ENCODE results near the gene S100A9.

The S100A9 gene

GRCh38 chr1:153384958-153385580, 27.4 kb downstream of the S100A9 start:
- ChIA-PET CTCF (interaction anchor here (1.2 kb wide), 1 partner anchor 32 kb away, joined by 3 read pairs; no protein-coding TSS in a partner anchor), POLR2A (no interaction called here)
- no peak for TF ChIP-seq CTCF (IDR thresholded peaks at IDR 0.05; ENCODE audit: control extremely low read depth, extremely low read depth, low read depth, missing control alignments)
- no peak for DNase-seq (ENCODE audit: extremely low spot score)

GRCh38 chr1:153386500-153386901, 28.8 kb downstream of the S100A9 start:
- ChIA-PET CTCF (interaction anchor here (1.3 kb wide), 2 partner anchors 29 to 109 kb away, joined by 3 to 5 read pairs; partner anchors contain the start of gene S100A9), POLR2A (no interaction called here)
- no peak for TF ChIP-seq CTCF (IDR thresholded peaks at IDR 0.05; ENCODE audit: control extremely low read depth, extremely low read depth, low read depth, missing control alignments)
- no peak for DNase-seq (ENCODE audit: extremely low spot score)

- POLR2A ChIA-PET = no interaction called here
- TF ChIP-seq CTCF (IDR thresholded peaks at IDR 0.05; ENCODE audit: control extremely low read depth, extremely low read depth, low read depth, missing control alignments) = no peak
- CTCF ChIA-PET = interaction anchor here (0.9 to 1.4 kb wide), 4 partner anchors 10 to 108 kb away, joined by 3 to 5 read pairs (median 4); partner anchors contain the start of gene S100A9
- no peak for DNase-seq (ENCODE audit: extremely low spot score)
Measured at GRCh38 chr1:153387001-153387400, 29.3 kb downstream of the S100A9 start.

GRCh38 chr1:153387785-153388184, 30.1 kb downstream of the S100A9 start:
- ChIA-PET POLR2A (no interaction called here), CTCF (interaction anchor here (0.9 to 1.4 kb wide), 3 partner anchors 9 to 107 kb away, joined by 3 to 5 read pairs (median 4); no protein-coding TSS in a partner anchor)
- no peak for TF ChIP-seq CTCF (IDR thresholded peaks at IDR 0.05; ENCODE audit: control extremely low read depth, extremely low read depth, low read depth, missing control alignments)
- DNase-seq (ENCODE audit: extremely low spot score) = no peak

- POLR2A ChIA-PET = no interaction called here
- CTCF ChIA-PET = interaction anchor here (2.0 kb wide), 1 partner anchor 105 kb away, joined by 6 read pairs; no protein-coding TSS in a partner anchor
- no peak for TF ChIP-seq CTCF (IDR thresholded peaks at IDR 0.05; ENCODE audit: control extremely low read depth, extremely low read depth, low read depth, missing control alignments)
- DNase-seq (ENCODE audit: extremely low spot score) = no peak
Measured at GRCh38 chr1:153389401-153389800, 31.7 kb downstream of the S100A9 start.

- DNase-seq (ENCODE audit: extremely low spot score) = no peak
- ChIA-PET CTCF (interaction anchor here (0.9 to 2.0 kb wide), 3 partner anchors 13 to 104 kb away, joined by 3 to 6 read pairs (median 3); no protein-coding TSS in a partner anchor), POLR2A (no interaction called here)
- TF ChIP-seq CTCF (IDR thresholded peaks at IDR 0.05; ENCODE audit: control extremely low read depth, extremely low read depth, low read depth, missing control alignments) = no peak
Measured at GRCh38 chr1:153389973-153390879, 32.6 kb downstream of the S100A9 start.

Measured in GM10248 (cell line).